ENCODE measurements around the gene A1BG.

GRCh38 chr19:58398087-58398486, 44.8 kb upstream of the A1BG start:
- TF ChIP-seq ESRRA (IDR thresholded peaks at IDR 0.05; ENCODE audit: borderline replicate concordance, low read length): no peak
- TF ChIP-seq, protein P1, sequence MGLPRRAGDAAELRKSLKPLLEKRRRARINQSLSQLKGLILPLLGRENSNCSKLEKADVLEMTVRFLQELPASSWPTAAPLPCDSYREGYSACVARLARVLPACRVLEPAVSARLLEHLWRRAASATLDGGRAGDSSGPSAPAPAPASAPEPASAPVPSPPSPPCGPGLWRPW (IDR thresholded peaks at IDR 0.05): no peak
- TF ChIP-seq CHD4 (IDR thresholded peaks at IDR 0.05; ENCODE audit: borderline replicate concordance): no peak
- no peak for TF ChIP-seq MAX (IDR thresholded peaks at IDR 0.05)
- no peak for TF ChIP-seq EHMT2 (IDR thresholded peaks at IDR 0.05; ENCODE audit: low read depth)
- no peak for TF ChIP-seq CTCF (IDR thresholded peaks at IDR 0.05)
- TF ChIP-seq EP300 (IDR thresholded peaks at IDR 0.05): no peak
